SU-DHL-6 (cell line): ENCODE measurements around the gene DNAH7.

Source experiments
- EZH2phosphoT487 ChIP-seq: fragments of 200-600 bp; sonication (generic), shearing (Covaris generic); conservative IDR thresholded peaks from 2 replicates; pipeline ENCODE4 v1.6.1; 2018; ENCODE audit warnings: mild to moderate bottlenecking, antibody characterized with exemption, low read length, moderate library complexity, mixed read lengths
- TF ChIP-seq, protein P1 (sequence below): fragments of 200-600 bp; sonication (generic); IDR thresholded peaks from one replicate; pipeline ENCODE4 v1.5.1; 2017; ENCODE audit warnings: antibody characterized with exemption, mild to moderate bottlenecking, low read length, moderate library complexity; ENCODE audit not compliant: insufficient read depth, poor library complexity, severe bottlenecking

- TF ChIP-seq EZH2phosphoT487 = no peak
- TF ChIP-seq, protein P1, sequence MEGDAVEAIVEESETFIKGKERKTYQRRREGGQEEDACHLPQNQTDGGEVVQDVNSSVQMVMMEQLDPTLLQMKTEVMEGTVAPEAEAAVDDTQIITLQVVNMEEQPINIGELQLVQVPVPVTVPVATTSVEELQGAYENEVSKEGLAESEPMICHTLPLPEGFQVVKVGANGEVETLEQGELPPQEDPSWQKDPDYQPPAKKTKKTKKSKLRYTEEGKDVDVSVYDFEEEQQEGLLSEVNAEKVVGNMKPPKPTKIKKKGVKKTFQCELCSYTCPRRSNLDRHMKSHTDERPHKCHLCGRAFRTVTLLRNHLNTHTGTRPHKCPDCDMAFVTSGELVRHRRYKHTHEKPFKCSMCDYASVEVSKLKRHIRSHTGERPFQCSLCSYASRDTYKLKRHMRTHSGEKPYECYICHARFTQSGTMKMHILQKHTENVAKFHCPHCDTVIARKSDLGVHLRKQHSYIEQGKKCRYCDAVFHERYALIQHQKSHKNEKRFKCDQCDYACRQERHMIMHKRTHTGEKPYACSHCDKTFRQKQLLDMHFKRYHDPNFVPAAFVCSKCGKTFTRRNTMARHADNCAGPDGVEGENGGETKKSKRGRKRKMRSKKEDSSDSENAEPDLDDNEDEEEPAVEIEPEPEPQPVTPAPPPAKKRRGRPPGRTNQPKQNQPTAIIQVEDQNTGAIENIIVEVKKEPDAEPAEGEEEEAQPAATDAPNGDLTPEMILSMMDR = no peak
These were observed 8.3 kb upstream of the DNAH7 start for GRCh38 chr2:196076778-196077568.
